Measurements from ENCODE around the gene BSND. TPM values are rescaled to one million over a fixed set of nuclear protein-coding genes. Genes with fewer than 3 reads are reported as not detected.

Gene BSND
- polyA plus RNA-seq, 1 donor, result not detected

Other genes with a start within 250 kb of the BSND start
- gene PARS2, start 234.4 kb upstream of the BSND start, polyA plus RNA-seq, result 7.3 TPM
- gene TTC22, start 197.6 kb upstream of the BSND start, polyA plus RNA-seq, result 28.2 TPM
- gene DHCR24, start 111.7 kb upstream of the BSND start, polyA plus RNA-seq, result 36.0 TPM
- gene TMEM61, start 18.3 kb upstream of the BSND start, polyA plus RNA-seq, result 2.8 TPM
- 3.0 TPM for gene PCSK9, start 40.6 kb downstream of the BSND start, polyA plus RNA-seq
- gene USP24, start 216.4 kb downstream of the BSND start, polyA plus RNA-seq, result 37.6 TPM

Measured in large intestine (tissue), 1 donor.